MV-4-11 (cell line): ENCODE data around the gene TSHZ3.

Source experiments
- DNase-seq: peaks from one replicate; lab custom pipeline; 2025; lab: John Stamatoyannopoulos, UW

The TSHZ3 gene

DNA sequence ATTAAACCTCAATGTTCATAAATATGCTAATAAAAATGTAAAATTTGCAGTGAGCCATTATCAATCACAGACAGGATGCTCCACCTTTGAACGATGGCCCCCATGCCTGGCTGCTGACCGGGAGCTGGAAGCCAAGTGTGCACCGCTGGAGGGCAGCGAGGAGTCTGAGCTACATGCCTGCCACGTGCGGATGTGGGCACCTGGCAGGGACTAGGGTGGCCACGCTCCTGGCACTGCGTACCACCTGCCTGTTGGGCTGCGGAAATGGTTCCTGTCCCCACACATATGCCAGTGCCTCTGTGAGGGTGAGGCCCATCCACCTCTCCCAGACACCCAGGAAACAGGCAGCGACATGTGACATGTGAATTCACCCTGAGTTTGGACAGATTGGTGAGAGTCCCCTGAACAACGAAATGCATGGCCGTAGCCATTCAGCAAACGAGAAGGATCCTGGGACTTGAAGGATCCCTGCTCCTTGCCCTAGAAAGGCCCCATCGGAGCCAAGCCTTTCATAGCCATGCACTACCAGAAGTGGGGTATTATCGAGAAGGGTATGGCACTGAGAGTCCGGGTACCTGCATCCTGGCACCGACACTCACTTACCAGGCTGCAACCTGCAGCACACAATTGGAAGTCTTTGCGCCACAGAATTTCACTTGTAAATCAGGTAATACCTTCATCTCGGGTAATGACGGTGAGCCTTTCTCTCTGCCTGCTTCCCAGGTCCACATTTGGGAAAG, 35.8 kb downstream of the TSHZ3 start:
- DNase-seq = no peak

DNA sequence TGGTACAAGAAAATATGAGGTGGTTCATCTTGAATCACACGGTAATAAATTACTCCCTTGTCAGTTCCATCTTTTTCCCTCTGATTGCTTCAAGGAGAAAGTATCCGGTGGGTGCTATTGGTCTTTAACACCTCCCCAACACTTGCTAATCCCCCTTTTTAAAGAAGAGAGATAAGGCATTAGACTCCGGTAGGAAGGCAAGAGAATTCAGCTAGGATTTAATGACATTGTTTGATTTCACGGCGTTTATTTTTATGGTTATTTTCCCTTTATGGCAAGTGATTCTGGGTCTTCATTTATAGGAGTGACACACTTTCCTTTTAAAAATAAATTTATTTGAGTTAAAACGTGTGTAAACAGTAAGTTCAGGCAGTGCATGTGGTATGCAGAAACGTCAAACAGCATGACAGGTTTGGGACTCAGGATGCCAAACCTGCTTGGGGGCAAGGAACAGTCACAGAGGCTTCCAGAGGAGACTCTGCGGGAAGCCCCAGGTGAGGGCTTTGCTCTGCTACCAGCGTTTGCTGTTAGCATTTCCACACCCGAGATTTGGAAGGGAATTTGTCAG, 36.5 kb downstream of the TSHZ3 start:
- no peak for DNase-seq

DNA sequence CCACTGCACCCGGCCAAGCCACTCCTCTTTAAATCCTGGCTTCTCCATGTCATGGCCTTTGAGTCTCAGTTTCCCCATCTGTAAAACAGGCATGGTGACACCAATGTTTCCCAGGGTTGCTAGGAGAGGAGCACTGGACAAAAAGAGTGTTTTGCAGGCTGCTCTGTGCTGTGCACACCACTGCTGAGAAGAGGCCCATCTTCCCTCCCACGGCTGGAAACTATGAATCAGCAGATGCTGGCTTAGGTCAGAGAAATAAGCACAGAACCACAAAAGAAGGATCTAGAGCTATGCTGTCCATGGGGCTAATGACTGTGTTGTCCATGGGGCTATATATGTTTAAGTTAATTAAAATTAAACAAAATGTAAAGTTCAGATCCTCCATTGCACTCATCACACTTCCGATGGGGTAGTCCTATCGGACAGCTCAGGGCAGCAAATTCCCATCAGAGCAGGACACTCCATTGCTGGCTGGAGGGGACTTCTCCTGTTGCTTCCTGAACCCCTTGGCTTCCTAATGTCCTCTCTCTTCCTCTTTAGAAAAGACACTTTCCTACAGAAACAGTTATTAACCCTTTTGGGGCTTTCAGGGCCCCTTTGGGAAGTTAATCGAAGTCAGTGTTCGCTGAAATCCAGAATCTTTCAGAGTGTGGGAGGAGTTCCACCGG, 37.1 kb downstream of the TSHZ3 start:
- DNase-seq = peak; percentile 94

DNA sequence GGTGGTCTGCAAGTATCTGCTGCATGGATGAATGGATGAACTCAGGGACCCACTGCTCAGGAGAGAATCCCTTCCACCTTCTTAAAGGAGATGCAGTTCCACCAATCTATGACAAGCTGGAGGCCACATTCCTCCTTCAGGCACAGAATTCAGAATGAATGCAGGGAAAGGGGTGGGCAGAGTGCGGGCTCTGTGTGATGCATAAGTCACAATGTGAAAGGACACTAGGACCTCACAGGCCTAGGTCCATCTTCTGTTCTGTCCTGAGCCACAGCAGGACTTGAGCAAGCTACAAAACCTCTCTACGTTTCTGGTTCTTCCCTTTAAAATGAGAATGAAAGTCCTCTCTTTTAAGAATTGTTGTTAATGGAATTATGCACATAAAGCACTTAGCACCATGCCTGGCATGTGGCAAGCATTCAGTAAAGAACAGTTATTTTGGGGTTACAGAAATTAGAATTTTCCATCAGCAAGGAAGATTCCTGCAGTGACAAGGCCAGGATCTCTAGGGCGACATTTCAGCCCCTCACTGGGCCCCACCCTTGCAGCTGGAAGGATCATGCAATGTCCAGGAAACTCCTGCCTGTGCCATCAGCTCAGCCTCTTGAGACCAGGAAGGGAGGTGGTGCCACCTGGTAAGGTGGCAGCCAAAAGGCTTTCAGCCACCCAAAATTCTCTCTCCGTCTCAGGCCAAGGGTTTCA, 38.7 kb downstream of the TSHZ3 start:
- no peak for DNase-seq

DNA sequence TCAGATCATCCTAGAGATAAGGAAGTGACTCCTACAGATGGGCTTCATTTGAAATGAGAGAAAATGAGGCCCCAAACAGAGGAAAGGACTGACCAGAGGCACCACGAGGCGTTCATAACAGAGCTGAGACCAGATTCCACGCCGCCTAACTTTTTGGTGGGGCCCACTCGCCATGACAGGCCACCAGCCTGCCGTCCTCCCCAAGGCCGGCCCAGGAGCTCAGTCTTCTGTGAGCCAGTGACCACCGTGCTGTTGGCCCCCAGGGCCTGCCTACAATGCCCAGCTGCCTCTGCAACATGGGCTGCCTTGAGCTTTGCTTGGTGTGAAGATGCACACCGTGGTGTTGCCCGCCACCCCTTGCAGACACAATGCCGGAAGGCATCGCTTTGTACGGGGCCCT, 40.5 kb downstream of the TSHZ3 start:
- no peak for DNase-seq

DNA sequence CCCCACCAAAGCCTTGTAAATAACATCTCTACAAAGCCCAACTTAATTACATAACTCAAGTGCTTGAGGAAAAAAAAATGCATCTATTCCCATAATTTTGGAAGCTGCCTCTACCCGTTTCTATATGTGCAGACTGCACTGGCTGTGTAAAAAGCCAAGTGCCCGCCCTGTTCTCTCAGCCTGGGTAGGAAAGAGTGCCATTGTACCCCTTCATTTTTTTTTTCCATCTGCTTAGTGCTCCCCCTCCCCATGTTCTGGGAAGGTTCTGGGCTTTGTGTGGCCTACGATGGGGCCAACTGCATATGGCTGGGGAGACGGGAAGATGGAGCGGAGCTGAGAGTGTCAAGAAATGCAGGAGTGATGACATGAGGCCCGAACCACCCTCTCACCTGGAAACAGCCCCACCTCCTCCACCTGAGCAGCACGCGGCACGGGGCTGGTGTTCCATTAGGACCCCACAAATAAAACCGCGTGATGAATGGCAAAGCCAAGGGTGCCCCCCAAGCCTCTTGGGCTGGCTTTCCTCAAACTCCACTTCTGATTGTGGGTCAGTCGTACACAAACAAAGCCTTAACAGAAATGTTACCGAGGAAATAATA, 42.1 kb downstream of the TSHZ3 start:
- DNase-seq = no peak

DNA sequence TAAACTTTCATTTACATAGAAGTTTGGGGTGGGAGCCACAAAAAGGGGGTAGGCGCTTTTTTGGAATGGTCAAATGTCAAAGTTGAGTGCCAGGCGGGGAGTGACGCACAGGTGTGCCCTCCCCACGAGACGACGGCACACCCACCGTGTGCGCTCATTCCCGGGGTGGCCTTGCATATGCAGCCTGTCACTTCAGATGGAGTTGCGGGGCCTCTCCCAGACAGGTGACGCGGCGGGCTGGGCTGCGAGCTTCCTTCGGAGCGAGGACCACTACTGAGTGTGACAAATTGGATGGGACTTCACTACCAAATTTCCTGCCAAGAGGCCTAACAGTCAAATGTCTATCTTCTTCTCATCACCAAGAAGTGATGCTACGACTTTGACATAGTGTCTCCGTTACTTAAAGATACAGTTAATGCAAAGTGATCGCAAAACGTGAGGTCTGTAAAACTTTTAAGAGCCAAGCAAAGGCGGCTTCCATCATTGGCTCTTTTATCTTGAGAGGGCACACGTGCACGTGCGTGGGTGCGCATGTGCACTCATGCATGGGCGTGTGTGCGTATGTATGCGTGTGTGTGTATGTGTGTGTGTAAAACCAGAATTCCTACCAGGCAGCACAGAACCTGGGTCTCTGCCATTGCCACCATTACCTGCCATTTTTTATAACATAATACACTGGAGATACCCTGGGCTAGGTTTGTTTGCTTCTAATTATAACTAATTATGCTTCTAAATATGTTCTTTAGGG, 43.1 kb downstream of the TSHZ3 start:
- no peak for DNase-seq

DNA sequence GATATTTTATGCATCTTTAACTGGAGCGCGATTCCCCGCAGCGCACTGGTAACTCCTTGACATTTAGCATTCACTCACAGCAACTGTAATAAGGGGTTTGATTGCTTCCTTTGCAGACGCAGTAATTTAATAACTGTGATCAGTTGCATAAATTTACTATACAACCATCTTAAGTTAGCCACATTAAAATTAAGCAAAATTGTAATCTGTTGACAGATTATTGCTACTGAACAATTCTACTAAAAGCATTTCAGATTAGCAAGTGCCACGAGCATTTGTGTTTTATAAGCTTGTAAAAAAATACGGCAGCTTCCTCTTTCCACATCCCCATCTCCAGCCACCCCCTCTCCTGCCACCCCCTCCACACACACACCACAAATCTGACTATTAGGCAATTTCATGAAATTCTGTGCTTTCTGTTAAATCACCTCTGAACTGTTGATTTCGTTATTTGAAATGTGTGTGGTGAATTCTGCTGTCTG, 44.4 kb downstream of the TSHZ3 start:
- peak; percentile 97 for DNase-seq

DNA sequence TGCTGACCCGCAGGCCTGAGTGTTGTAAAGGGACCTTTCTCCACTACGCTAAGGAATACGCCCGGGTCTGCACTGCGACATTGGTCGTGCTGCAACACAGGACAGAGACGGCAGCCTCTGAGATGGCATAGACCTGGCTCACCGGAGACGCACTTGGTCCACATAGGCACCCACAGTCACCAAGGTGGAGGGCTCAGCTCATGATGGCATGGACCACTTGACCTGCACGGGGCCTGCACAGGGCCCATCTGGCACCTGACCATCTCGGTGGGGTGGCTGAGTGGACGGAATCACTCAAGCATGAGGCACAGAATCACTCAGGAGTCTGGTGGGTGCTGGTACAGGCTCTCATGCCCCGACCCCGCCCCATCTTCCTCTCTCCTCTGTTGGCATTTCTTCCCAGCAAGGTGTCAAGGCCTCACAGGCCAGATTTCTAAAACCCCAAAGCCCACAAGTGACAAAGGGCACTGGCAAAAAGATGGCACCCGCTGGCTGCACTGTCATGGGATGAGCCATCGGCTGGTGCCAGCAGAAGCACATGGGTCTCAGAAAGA, 45.9 kb downstream of the TSHZ3 start:
- no peak for DNase-seq

DNA sequence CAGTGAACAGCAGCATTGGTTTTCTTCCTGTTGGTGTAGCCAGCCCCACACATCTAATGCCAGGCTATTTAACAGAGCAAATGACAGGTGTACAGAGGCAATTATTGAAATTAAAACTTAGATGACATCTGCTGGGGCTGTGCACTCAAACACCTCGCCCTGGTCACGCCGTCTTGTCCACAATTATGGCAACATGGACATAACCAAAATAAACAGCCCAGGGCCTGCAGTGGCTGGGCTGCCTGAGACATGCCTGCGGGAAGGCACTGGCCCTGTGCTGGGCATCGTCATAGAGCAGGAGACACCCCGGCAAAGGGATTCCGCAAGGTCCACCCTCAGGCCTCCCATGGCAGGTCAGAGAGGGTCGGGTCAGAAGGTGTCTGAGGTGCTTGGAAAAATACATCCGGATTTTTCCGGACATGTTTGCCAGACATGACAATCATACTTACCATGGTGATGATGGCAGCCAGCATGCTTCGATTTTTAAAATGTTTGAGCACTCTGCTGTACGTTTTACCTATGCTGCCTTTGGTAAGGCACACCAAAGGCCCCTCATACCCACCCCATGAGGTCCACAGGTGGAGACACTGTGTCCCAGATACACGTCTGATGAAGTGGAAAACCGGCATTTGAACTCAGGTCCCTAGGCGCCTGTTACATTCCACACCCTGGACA, 47.8 kb downstream of the TSHZ3 start:
- DNase-seq = no peak

DNA sequence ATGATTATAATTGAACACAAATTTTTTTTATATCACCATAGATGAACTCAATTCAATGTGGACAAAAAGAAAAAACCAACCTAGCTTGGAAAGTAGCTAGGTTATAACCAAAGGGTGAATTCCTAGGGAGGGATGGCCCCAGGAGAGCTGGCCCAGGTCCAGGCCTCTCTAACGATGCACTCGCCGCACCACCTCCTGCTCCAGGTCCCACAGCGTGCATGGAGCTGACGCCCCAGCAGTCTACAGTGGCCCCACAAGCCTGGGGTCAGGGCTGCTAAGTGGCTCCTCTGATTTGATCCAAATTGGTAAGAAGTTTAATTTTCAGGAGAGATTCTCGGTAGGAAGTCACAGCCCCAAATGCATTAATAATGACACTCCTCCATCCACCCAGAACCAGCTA, 48.8 kb downstream of the TSHZ3 start:
- DNase-seq = no peak

DNA sequence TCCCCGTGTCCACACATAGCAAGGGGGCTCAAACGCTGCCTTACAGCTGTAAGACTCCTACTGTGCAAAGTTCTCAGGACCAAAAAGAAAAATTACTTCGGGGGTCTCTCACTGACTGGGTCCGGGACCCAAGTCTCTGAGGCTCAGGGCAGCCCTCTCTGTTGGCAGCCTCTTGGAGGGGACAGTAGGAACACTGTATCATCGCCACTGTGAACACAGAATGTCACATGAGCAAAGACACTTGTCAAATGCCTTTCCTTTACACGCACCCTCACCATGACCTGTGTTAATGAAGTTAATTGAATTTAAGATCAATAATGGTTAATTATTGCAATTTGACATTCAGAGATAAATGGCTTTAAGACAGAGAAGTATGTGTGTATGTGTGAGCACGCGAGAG, 49.6 kb downstream of the TSHZ3 start:
- DNase-seq = no peak

DNA sequence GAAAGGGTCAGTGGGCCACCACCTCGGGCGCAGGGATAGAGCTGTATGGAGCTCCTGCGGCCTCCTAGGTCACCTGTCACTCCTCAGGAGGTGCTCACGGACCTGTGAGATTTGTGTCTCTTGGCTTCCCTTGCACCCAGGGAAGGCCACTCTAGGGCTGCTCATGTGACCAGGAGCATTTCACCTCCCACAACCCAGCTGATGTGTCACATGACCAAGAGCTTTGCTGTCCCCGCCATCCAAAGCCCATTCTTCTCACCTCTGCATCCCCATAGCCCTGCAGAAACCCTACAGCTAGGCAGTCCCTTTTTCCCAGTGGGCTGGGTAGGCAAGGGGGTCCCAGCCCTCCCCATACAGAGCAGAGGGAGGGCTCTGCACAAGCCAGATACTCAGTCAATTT, 51.2 kb downstream of the TSHZ3 start:
- no peak for DNase-seq

DNA sequence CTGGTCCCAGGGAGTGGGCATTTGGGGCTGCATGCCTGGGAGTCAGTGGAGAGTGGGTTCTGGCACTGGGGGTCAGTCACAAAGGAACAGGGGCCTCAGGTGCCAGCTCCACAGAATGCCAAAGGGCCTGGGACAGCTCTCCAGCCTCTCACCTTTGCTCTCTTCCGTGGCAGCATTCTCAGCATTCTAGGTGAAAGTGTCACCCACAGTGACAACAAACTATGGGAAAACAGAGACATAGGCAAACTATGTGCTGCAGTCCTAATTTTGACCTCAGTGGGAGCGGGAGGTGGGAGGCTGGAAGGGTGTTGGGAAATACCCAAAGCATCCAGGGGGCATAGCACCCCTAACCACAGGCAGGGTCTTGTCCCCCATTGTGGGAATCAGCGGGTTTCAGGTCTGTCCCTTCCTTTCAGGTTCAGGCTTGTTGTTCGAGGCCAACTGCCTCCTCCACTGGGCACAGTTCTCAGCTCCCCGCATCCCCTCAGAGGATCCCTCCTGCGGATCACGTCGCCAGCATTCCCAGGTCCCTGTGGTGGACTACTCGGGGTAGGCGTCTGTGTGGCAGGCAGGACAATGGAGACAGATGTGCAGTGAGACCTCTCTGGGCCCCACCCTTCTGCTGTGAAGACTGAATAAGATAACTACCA, 52.4 kb downstream of the TSHZ3 start:
- DNase-seq = no peak

DNA sequence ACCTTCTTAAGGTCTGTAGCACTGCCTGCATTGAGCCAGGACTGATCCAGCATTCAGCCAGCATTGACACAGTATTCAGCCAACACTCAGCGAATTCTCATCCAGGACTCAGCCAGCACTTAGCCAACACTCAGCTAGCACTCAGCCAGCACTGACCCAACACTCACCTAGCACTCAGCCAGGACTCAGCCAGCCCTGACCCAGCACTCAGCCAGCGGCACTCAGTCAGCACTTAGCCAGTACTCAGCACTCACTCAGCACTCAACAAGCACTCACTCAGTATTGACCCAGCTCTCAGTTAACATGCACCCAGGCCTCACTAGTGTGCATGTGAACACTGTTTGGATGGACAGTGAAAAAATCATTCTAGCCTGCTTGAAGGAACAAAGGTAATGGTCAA, 55.0 kb downstream of the TSHZ3 start:
- no peak for DNase-seq

DNA sequence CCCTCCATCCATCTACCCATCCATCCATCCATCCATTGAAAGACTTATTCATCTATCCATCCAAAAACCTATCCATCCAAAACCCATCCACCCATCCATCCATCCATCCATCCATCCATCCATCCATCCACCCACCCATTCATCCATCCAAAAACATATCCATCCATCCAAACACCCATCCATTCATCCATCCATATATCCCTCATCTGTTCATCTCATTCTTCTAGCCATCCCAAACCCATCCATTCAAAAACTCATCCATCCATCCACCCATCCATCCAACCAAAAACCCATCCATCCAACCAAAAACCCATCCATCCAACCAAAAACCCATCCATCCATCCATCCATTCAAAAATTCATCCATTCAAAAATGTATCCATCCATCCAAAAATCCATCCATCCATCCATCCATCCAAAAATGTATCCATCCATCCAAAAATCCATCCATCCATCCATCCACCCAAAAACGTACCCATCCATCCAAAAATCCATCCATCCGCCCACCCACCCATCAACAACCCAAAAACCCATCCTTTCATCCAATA, 56.5 kb downstream of the TSHZ3 start:
- no peak for DNase-seq

DNA sequence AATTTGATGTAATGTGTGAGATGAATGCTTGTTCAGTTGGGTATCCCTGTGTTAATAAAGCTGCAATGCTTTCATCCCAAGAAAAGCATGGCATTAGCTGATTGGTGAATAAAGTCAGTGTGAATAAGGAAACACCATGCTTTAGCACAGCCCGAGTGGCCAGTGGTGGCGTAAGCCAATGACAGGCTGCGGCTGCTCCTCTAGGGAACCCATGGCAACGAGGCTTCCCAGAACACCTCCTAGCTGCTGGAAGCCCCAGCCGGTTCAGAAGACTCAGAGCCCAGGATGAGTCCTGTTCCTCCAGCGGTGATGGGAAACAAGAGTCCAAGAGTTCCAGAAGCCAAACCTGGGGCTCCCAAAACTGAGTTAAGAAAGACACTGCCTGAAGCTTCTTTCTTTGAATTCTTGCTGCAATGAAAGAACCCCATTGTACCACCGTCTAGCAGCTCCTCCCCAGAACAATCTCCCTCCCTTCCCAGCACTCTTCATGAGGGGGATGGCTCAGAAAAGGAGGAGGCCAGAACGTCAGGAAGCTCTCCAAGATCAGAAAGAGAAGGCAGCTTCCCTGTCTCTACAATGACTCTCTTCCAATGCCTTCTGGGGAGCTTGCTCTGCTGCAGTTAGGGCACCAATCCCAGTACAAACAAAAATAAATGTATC, 58.2 kb downstream of the TSHZ3 start:
- DNase-seq = no peak

DNA sequence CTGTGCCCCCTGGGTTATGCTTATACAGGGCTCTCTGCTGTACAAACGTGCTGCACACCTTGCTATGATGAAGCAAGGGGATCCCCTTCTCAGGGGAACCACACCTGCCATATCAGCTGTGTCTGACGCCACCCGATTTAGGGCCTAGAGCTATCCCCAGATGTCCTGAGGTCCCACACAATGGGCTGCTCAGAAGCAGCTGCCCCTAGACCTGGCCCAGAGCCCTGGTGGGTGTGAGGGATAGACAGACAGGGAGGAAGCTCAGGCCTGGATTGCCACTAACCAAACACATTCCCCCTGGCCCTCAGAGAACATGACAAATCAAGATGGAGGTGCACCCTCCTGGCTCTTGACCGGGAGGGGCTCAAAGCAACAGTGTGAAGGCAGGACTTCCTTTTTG, 59.3 kb downstream of the TSHZ3 start:
- DNase-seq = no peak

DNA sequence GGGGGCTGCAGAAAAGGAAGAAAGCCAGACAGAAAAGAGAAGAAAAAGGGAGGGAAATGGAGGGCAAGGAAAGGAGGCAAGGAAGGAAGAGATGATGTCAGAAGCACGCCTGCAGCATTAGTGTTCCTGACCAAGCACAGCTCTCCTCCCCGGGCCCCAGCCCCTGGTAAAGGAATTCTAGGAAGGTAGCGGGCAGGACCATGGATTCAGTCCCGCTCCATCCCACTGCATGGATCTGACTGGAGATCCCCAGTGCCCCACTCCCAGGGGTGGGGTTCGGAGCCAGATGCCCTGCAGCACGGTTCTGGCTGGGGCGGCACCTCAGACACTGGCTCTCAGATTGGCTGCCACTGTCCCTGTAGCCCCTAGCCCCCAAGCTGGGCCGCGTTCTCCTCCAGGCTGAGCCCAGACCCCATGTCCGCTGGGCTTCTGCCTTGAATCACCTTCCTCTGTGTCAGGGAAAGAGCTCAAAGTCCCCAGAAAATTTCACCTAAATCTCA, 59.8 kb downstream of the TSHZ3 start:
- DNase-seq = no peak
